K562 treated with DMSO at 1 percent for 24 hours (cell line): ENCODE data around the gene SRA1. TPM values are rescaled to one million over a fixed set of nuclear protein-coding genes. Genes with fewer than 3 reads are reported as not detected.

Experiments
- total RNA-seq: library from RNA; unstranded; fragments of 300-600 nt; gene quantifications from 2 replicates; pipeline ENCODE4 v1.2.3, GENCODE V29; 2022; ENCODE audit warnings: low read depth; ENCODE audit not compliant: insufficient read depth

The SRA1 gene
- total RNA-seq: 33.9 and 34.7 TPM in 2 replicates

GRCh38 chr5:140557136-140557805 lies at the start of gene SRA1:
TSS of gene SRA1 (minus strand) at chr5:140557473. CDS start at chr5:140557452, 21 bp downstream.

GRCh38 chr5:140564196-140565023 lies 7.1 kb upstream of the SRA1 start, which contains the start of the genes APBB3 and SLC35A4:
TSS of gene APBB3 (minus strand) at chr5:140564598. CDS start at chr5:140564245, 353 bp downstream.
TSS of gene SLC35A4 (plus strand) at chr5:140564828. CDS start at chr5:140567170, 2,342 bp downstream.

GRCh38 chr5:140547508-140548299 lies 9.6 kb downstream of the SRA1 start, which contains the start of gene EIF4EBP3:
TSS of gene EIF4EBP3 (plus strand) at chr5:140547662. CDS start at chr5:140547738, 76 bp downstream.

Other genes starting within 250 kb of the SRA1 start
- 2.8 and 4.2 TPM in 2 replicates for gene HBEGF, start 210.9 kb downstream of the SRA1 start, total RNA-seq
- not detected in 2 replicates for gene SLC4A9, start 197.3 kb downstream of the SRA1 start, total RNA-seq
- 64.2 and 71.0 TPM in 2 replicates for gene ANKHD1, start 155.6 kb downstream of the SRA1 start, total RNA-seq
- 8.6 and 10.4 TPM in 2 replicates for gene EIF4EBP3, start 9.8 kb downstream of the SRA1 start, total RNA-seq
- gene APBB3, start 7.1 kb upstream of the SRA1 start, total RNA-seq: 15.1 and 17.3 TPM in 2 replicates
- 166 and 171 TPM in 2 replicates for gene SLC35A4, start 7.4 kb upstream of the SRA1 start, total RNA-seq
- 1.1 and 1.6 TPM in 2 replicates for gene CD14, start 75.7 kb upstream of the SRA1 start, total RNA-seq
- gene TMCO6, start 82.0 kb upstream of the SRA1 start, total RNA-seq: 15.2 and 22.3 TPM in 2 replicates
- 215 and 263 TPM in 2 replicates for gene NDUFA2, start 90.2 kb upstream of the SRA1 start, total RNA-seq
- 149 and 175 TPM in 2 replicates for gene IK, start 90.4 kb upstream of the SRA1 start, total RNA-seq
- 42.8 and 44.6 TPM in 2 replicates for gene WDR55, start 107.4 kb upstream of the SRA1 start, total RNA-seq
- 2.2 and 4.9 TPM in 2 replicates for gene DND1, start 116.1 kb upstream of the SRA1 start, total RNA-seq
- gene HARS1, start 133.9 kb upstream of the SRA1 start, total RNA-seq: 63.3 and 68.0 TPM in 2 replicates
- 19.8 and 20.5 TPM in 2 replicates for gene HARS2, start 134.0 kb upstream of the SRA1 start, total RNA-seq
- 44.2 and 45.1 TPM in 2 replicates for gene ZMAT2, start 143.0 kb upstream of the SRA1 start, total RNA-seq
- gene PCDHA1, start 228.7 kb upstream of the SRA1 start, total RNA-seq: not detected in 2 replicates
- gene PCDHA2, start 237.4 kb upstream of the SRA1 start, total RNA-seq: not detected in 2 replicates
- not detected in 2 replicates for gene PCDHA3, start 243.6 kb upstream of the SRA1 start, total RNA-seq
- not detected in 2 replicates for gene PCDHA4, start 249.6 kb upstream of the SRA1 start, total RNA-seq